Left colon (tissue), 2 donors: ENCODE results near the gene GPR132. TPM values are rescaled to one million over a fixed set of nuclear protein-coding genes. Genes with fewer than 3 reads are reported as not detected.

Source experiments
- ATAC-seq: fragments of 200-7000 bp; cut with Tn5 transposase; one replicate; pipeline ENCODE4 v1.9.1; 2020; ENCODE audit warnings: mild to moderate bottlenecking, moderate library complexity
- DNase-seq, 2 donors: peaks; one replicate each; pipeline ENCODE4 v3.0.0-alpha.2; 2020
- intact Hi-C, 2 donors: fragments of 100-400 bp; cut with DNase I in 1 of 2; cut with micrococcal nuclease in 1 of 2; formaldehyde crosslinking; loops; one replicate each; pipeline versions ENCODE4 v1.11.2 to v1.14.0; 2022; cut with DNase I, micrococcal nuclease
- total RNA-seq, 2 donors: library from RNA; stranded (reverse); fragmentation: NEBNext Ultra II Directional; extraction: Animal tissue kit (Norgen Biotek cat#: 25700); gene quantifications; one replicate each; pipeline ENCODE4 v1.2.1, GENCODE V29; 2021
- donor health status: DM: no; HTN: no; CAD: no.
- donor health status: DM: yes; HTN: yes; CAD: no.

The GPR132 gene
- total RNA-seq, 2 donors from 2014 or later, result 0.73 to 3.4 TPM

- intact Hi-C loops, result no loop called here
- DNase-seq (no peak), ATAC-seq (no peak)
Observed at GRCh38 chr14:105078294-105078693, 13.1 kb upstream of the GPR132 start.

GRCh38 chr14:105077649-105077995 is 12.4 kb upstream of the GPR132 start:
- intact Hi-C loops, result no loop called here

GRCh38 chr14:105076805-105077648 is 11.8 kb upstream of the GPR132 start:
- ATAC-seq (peak; percentile 28), DNase-seq (no peak)
- intact Hi-C loops, result no loop called here

More at GRCh38 chr14:105077649-105077995, 12.4 kb upstream of the GPR132 start:
- DNase-seq (no peak), ATAC-seq (peak; percentile 5)

GRCh38 chr14:105076296-105076804 is 11.1 kb upstream of the GPR132 start:
- ATAC-seq, result no peak
- no peak for DNase-seq
- intact Hi-C loops, result no loop called here

- intact Hi-C loops, result no loop called here
- DNase-seq (peak in 1 of 2 donors; percentile 53), ATAC-seq (peak; percentile 45)
Observed at GRCh38 chr14:105075379-105076295, 10.4 kb upstream of the GPR132 start.

GRCh38 chr14:105074601-105075053 is 9.4 kb upstream of the GPR132 start:
- intact Hi-C loops, result no loop called here
- DNase-seq, result no peak
- peak; percentile 30 for ATAC-seq

GRCh38 chr14:105073720-105074600 is 8.7 kb upstream of the GPR132 start:
- intact Hi-C loops, result no loop called here
- DNase-seq, result no peak
- no peak for ATAC-seq

- ATAC-seq (no peak), DNase-seq (no peak)
- intact Hi-C loops, result no loop called here
Observed at GRCh38 chr14:105072892-105073719, 7.9 kb upstream of the GPR132 start.

- ATAC-seq (no peak), DNase-seq (no peak)
- intact Hi-C loops, result no loop called here
Observed at GRCh38 chr14:105072381-105072861, 7.2 kb upstream of the GPR132 start.

- DNase-seq (no peak), ATAC-seq (no peak)
- intact Hi-C loops, result no loop called here
Observed at GRCh38 chr14:105071942-105072341, 6.7 kb upstream of the GPR132 start.

- intact Hi-C loops, result no loop called here
- DNase-seq (no peak), ATAC-seq (no peak)
Observed at GRCh38 chr14:105071326-105071725, 6.1 kb upstream of the GPR132 start.

- intact Hi-C loops, result no loop called here
- ATAC-seq (no peak), DNase-seq (no peak)
Observed at GRCh38 chr14:105070760-105071137, 5.5 kb upstream of the GPR132 start.

GRCh38 chr14:105069871-105070759 is 4.9 kb upstream of the GPR132 start:
- DNase-seq (no peak), ATAC-seq (no peak)
- intact Hi-C loops, result no loop called here

- DNase-seq (no peak), ATAC-seq (no peak)
- intact Hi-C loops, result no loop called here
Observed at GRCh38 chr14:105069522-105069870, 4.3 kb upstream of the GPR132 start.

GRCh38 chr14:105068818-105069217 is 3.6 kb upstream of the GPR132 start:
- intact Hi-C loops, result no loop called here
- DNase-seq, result no peak
- ATAC-seq, result no peak

GRCh38 chr14:105067969-105068301 is 2.7 kb upstream of the GPR132 start:
- intact Hi-C loops, result no loop called here
- DNase-seq (no peak), ATAC-seq (no peak)
